H1 (cell line): ENCODE data around the gene FAT1. TPM values are rescaled to one million over a fixed set of nuclear protein-coding genes. Genes with fewer than 3 reads are reported as not detected.

ENCODE experiments used
- CEBPB ChIP-seq: IDR thresholded peaks from 2 replicates; pipeline ENCODE4 v1.6.1; 2012; ENCODE audit warnings: low read depth, low read length
- CHD1 ChIP-seq: IDR thresholded peaks from 2 replicates; pipeline ENCODE4 v1.6.1; 2012; ENCODE audit warnings: low read depth, low read length, improper control_type of control experiment
- EZH2 ChIP-seq: fragments of 200-600 bp; sonication (generic); IDR thresholded peaks from 2 replicates; pipeline ENCODE4 v1.7.1; 2012; ENCODE audit warnings: low read depth, mild to moderate bottlenecking, moderate library complexity, low read length, inconsistent platforms; ENCODE audit not compliant: severe bottlenecking
- FOSL1 ChIP-seq: IDR thresholded peaks from 2 replicates; pipeline ENCODE4 v1.6.1; 2011; ENCODE audit warnings: mild to moderate bottlenecking, low read depth, low read length, moderate library complexity; ENCODE audit not compliant: insufficient read depth
- JUN ChIP-seq: IDR thresholded peaks from 2 replicates; pipeline ENCODE4 v1.6.1; 2011; ENCODE audit warnings: low read depth, mild to moderate bottlenecking, improper control_type of control experiment, low read length
- POLR2A ChIP-seq, 2 experiments: IDR thresholded peaks; 1 replicate in 1 of 2; 2 replicates in 1 of 2; pipeline ENCODE4 v1.6.1; 2011; ENCODE audit warnings: low read depth in 2 of 2, low read length in 2 of 2, mild to moderate bottlenecking in 2 of 2; ENCODE audit errors: control extremely low read depth in 1 of 2
- polyA plus RNA-seq, 7 experiments: library from polyadenylated mRNA; depleted of rRNA in 3 of 7; stranded (reverse) in 5 of 7; unstranded in 2 of 7; fragments of >200 nt in 5 of 7; fragments of 200-250 nt in 2 of 7; gene quantifications; 1 replicate in 5 of 7; 2 replicates in 1 of 7; 4 replicates in 1 of 7; pipeline versions ENCODE4 v1.2.1 to v1.2.3, GENCODE V29; 2011 to 2013; ENCODE audit warnings: missing spikeins in 2 of 7, mixed read lengths in 2 of 7
- total RNA-seq: library from RNA; stranded (reverse); fragmentation: NEBNext Ultra II Directional; extraction: Animal tissue kit (Norgen Biotek cat#: 25700); gene quantifications from 2 replicates; pipeline ENCODE4 v1.2.1, GENCODE V29; 2021

The FAT1 gene
- total and polyA plus RNA-seq, 2 of the 8 experiments (the other 6 are each of a cell fraction or from before 2014, with no cell fraction given): 94.4 to 137 TPM

GRCh38 chr4:186746581-186746980, 22.9 kb upstream of the FAT1 start (continued):
- TF ChIP-seq EZH2 (no peak), POLR2A (IDR thresholded peaks at IDR 0.05; ENCODE audit: control extremely low read depth in 1 of 2, low read depth in 2 of 2, low read length in 2 of 2) (no peak), CHD1 (no peak), CEBPB (no peak), JUN (no peak), FOSL1 (no peak)
